Glomerular visceral epithelial cell (primary cell): ENCODE measurements around the gene UBE2I.

Experiments used
- DNase-seq: peaks from one replicate; pipeline ENCODE4 v3.0.0-alpha.2; 2016; ENCODE audit errors: extremely low spot score

UBE2I gene

GRCh38 chr16:1330260-1330914 is 21.0 kb downstream of the UBE2I start:
- DNase-seq = no peak

GRCh38 chr16:1330931-1331711 is 21.7 kb downstream of the UBE2I start:
- DNase-seq = no peak

GRCh38 chr16:1331712-1332617 is 22.5 kb downstream of the UBE2I start:
- peak; percentile 70 for DNase-seq

- DNase-seq = no peak
Observed at GRCh38 chr16:1332618-1333148, 23.2 kb downstream of the UBE2I start.

GRCh38 chr16:1333149-1333812 is 23.8 kb downstream of the UBE2I start, which contains the start of gene BAIAP3:
TSS of gene BAIAP3 (plus strand) at chr16:1333645. CDS start at chr16:1338550, 4,905 bp downstream.
- no peak for DNase-seq

GRCh38 chr16:1333854-1334700 is 24.6 kb downstream of the UBE2I start:
- no peak for DNase-seq

- no peak for DNase-seq
Observed at GRCh38 chr16:1334739-1335138, 25.3 kb downstream of the UBE2I start.

GRCh38 chr16:1335211-1335971 is 26.0 kb downstream of the UBE2I start:
- no peak for DNase-seq

GRCh38 chr16:1335996-1336395 is 26.6 kb downstream of the UBE2I start:
- DNase-seq = no peak

- DNase-seq = no peak
Observed at GRCh38 chr16:1336619-1337018, 27.2 kb downstream of the UBE2I start.

- DNase-seq = no peak
Observed at GRCh38 chr16:1337486-1337885, 28.1 kb downstream of the UBE2I start.

GRCh38 chr16:1338119-1338730 is 28.8 kb downstream of the UBE2I start:
- DNase-seq = peak; percentile 30

GRCh38 chr16:1338855-1339675 is 29.6 kb downstream of the UBE2I start:
- DNase-seq = no peak

- DNase-seq = no peak
Observed at GRCh38 chr16:1340730-1341494, 31.5 kb downstream of the UBE2I start.

GRCh38 chr16:1341495-1342420 is 32.3 kb downstream of the UBE2I start:
- no peak for DNase-seq
